HepG2 (cell line): ENCODE results near the gene PXMP4. TPM values are rescaled to one million over a fixed set of nuclear protein-coding genes. Genes with fewer than 3 reads are reported as not detected.
A peak's percentile ranks its signal among the peaks of the same experiment; 100 is the strongest.

ENCODE experiments used
- HOXA9 ChIP-seq: sonication (generic); formaldehyde crosslinking; IDR thresholded peaks from 2 replicates; pipeline ENCODE4 v1.8.1; 2022; ENCODE audit warnings: missing genetic modification reagents, mild to moderate bottlenecking, moderate library complexity, borderline replicate concordance
- KIAA2018 ChIP-seq: sonication (generic); formaldehyde crosslinking; IDR thresholded peaks from 2 replicates; pipeline ENCODE4 v1.5.0; 2020; ENCODE audit warnings: mild to moderate bottlenecking, missing genetic modification reagents, borderline replicate concordance
- KLF6 ChIP-seq: IDR thresholded peaks from 2 replicates; pipeline ENCODE4 v1.8.0; 2016; ENCODE audit warnings: missing biosample characterization, missing genetic modification reagents
- MBNL3 ChIP-seq: fragments of 250-450 bp; sonication (Bioruptor Pico); conservative IDR thresholded peaks from 2 replicates; pipeline ENCODE4 v1.8.0; 2022; ENCODE audit warnings: mild to moderate bottlenecking, inconsistent platforms
- NFKB2 ChIP-seq: sonication (generic); formaldehyde crosslinking; IDR thresholded peaks from 2 replicates; pipeline ENCODE4 v1.4.0; 2020; ENCODE audit warnings: missing genetic modification reagents, borderline replicate concordance
- SKI ChIP-seq: fragments of 450-650 bp; IDR thresholded peaks from one replicate; pipeline ENCODE4 v1.6.1; 2018; ENCODE audit warnings: mild to moderate bottlenecking; ENCODE audit not compliant: partially characterized antibody
- SNAI1 ChIP-seq: sonication (generic); formaldehyde crosslinking; IDR thresholded peaks from 2 replicates; pipeline ENCODE4 v1.5.0; 2020; ENCODE audit warnings: mild to moderate bottlenecking, missing genetic modification reagents, borderline replicate concordance
- TCF7 ChIP-seq: sonication (generic); IDR thresholded peaks from 2 replicates; pipeline ENCODE4 v1.6.1; 2016; ENCODE audit warnings: antibody characterized with exemption, low read depth
- ZNF20 ChIP-seq: sonication (generic); formaldehyde crosslinking; IDR thresholded peaks from 2 replicates; pipeline ENCODE4 v1.4.0; 2020; ENCODE audit warnings: mild to moderate bottlenecking, moderate library complexity, missing genetic modification reagents
- ZNF3 ChIP-seq: IDR thresholded peaks from 2 replicates; pipeline ENCODE4 v1.7.0; 2017; ENCODE audit warnings: inconsistent platforms
- ZNF329 ChIP-seq: sonication (generic); formaldehyde crosslinking; IDR thresholded peaks from 2 replicates; pipeline ENCODE4 v1.9.0; 2021; ENCODE audit warnings: low read depth, mild to moderate bottlenecking, missing genetic modification reagents
- ZNF577 ChIP-seq: sonication (generic); formaldehyde crosslinking; IDR thresholded peaks from 2 replicates; pipeline ENCODE4 v1.4.0; 2020; ENCODE audit warnings: mild to moderate bottlenecking, low read depth, missing genetic modification reagents, borderline replicate concordance
- ZNF580 ChIP-seq: IDR thresholded peaks from 2 replicates; pipeline ENCODE4 v1.6.1; 2016; ENCODE audit warnings: low read depth, borderline replicate concordance
- ZNF589 ChIP-seq: sonication (generic); formaldehyde crosslinking; conservative IDR thresholded peaks from 2 replicates; pipeline ENCODE4 v1.8.0; 2022; ENCODE audit warnings: mild to moderate bottlenecking, moderate library complexity, missing genetic modification reagents
- ZNF710 ChIP-seq: sonication (generic); formaldehyde crosslinking; IDR thresholded peaks from 2 replicates; pipeline ENCODE4 v1.5.0; 2020; ENCODE audit warnings: mild to moderate bottlenecking, missing genetic modification reagents, borderline replicate concordance
- ZUFSP ChIP-seq: sonication (generic); formaldehyde crosslinking; IDR thresholded peaks from 2 replicates; pipeline ENCODE4 v1.9.0; 2021; ENCODE audit warnings: missing genetic modification reagents, mild to moderate bottlenecking, borderline replicate concordance
- polyA plus RNA-seq, 8 experiments: library from polyadenylated mRNA; depleted of rRNA in 3 of 8; stranded (reverse) in 7 of 8; unstranded in 1 of 8; fragments of >200 nt; fragmentation: Illumina TruSeq in 4 of 8; extraction: Trizol in 4 of 8; gene quantifications; 2 replicates each; pipeline versions ENCODE4 v1.2.1 to v1.2.3, GENCODE V29; 2011 to 2016; ENCODE audit warnings: low read depth in 4 of 8, missing spikeins in 1 of 8, mixed read lengths in 1 of 8; ENCODE audit not compliant: insufficient read depth in 1 of 8
- total RNA-seq, 5 experiments: library from RNA; depleted of rRNA; stranded (reverse); fragments of >200 nt; fragmentation: Illumina TruSeq; extraction: Trizol; gene quantifications; 2 replicates each; pipeline ENCODE4 v1.2.3, GENCODE V29; 2016; ENCODE audit warnings: low read depth in 1 of 5

Gene PXMP4
- total and polyA plus RNA-seq, 2 of the 13 experiments (the other 11 are each of a cell fraction or from before 2014, with no cell fraction given), result not detected

- TF ChIP-seq KIAA2018 (no peak; the same call in 1 of the 2 replicates), ZNF577 (CRISPR knock-in tag) (no peak), ZNF20 (CRISPR knock-in tag) (no peak), ZNF710 (CRISPR knock-in tag) (peak; percentile 4; the same call in 1 of the 2 replicates), HOXA9 (peak; percentile 57; the same call in 1 of the 2 replicates), ZNF3 (CRISPR knock-in tag) (peak; percentile 70), MBNL3 (CRISPR knock-in tag) (no peak), SKI (peak; percentile 76), ZNF589 (peak; percentile 97), TCF7 (no peak; the same call in 1 of the 2 replicates), NFKB2 (peak; percentile 82; the same call in 1 of the 2 replicates), ZNF329 (CRISPR knock-in tag) (peak; percentile 96), ZNF580 (peak; percentile 12; the same call in 1 of the 2 replicates), ZUFSP (CRISPR knock-in tag) (no peak), SNAI1 (CRISPR knock-in tag) (no peak), KLF6 (CRISPR knock-in tag) (peak; percentile 79)
These were observed 12.3 kb upstream of the PXMP4 start (continued) for GRCh38 chr20:33732166-33732970.
